Measurements from ENCODE around the gene TAOK3. TPM values are rescaled to one million over a fixed set of nuclear protein-coding genes. Genes with fewer than 3 reads are reported as not detected.

The TAOK3 gene
- total RNA-seq, 1 donor from 2014 or later: 59.5 TPM

- Mint-ChIP-seq H3K9me3 (no peaks in the 10 kb centered on the region), H3K27me3 (ENCODE audit: insufficient read depth) (no peaks in the 10 kb centered on the region), H3K27ac (no peak overlapping the region), H3K4me3 (no peak overlapping the region), H3K4me1 (ENCODE audit: low read depth) (no peaks in the 10 kb centered on the region), H3K36me3 (ENCODE audit: low read depth) (peaks cover 18% of the 10 kb centered on the region)
- DNase-seq (ENCODE audit: low spot score): no peak
- intact Hi-C loops (cut with micrococcal nuclease): no loop called here
Observed at GRCh38 chr12:118190266-118190665, 182.4 kb downstream of the TAOK3 start.

GRCh38 chr12:118189741-118190191 lies 182.9 kb downstream of the TAOK3 start:
- Mint-ChIP-seq H3K4me1 (ENCODE audit: low read depth) (no peaks in the 10 kb centered on the region), H3K9me3 (no peaks in the 10 kb centered on the region), H3K4me3 (no peak overlapping the region), H3K27ac (no peak overlapping the region), H3K36me3 (ENCODE audit: low read depth) (peaks cover 17% of the 10 kb centered on the region), H3K27me3 (ENCODE audit: insufficient read depth) (no peaks in the 10 kb centered on the region)
- intact Hi-C loops (cut with micrococcal nuclease): no loop called here
- DNase-seq (ENCODE audit: low spot score): no peak

GRCh38 chr12:118188690-118189371 lies 183.9 kb downstream of the TAOK3 start:
- intact Hi-C loops (cut with micrococcal nuclease): no loop called here
- H3K27me3 Mint-ChIP-seq (ENCODE audit: insufficient read depth): no peaks in the 10 kb centered on the region

GRCh38 chr12:118187751-118188435 lies 184.8 kb downstream of the TAOK3 start:
- Mint-ChIP-seq H3K4me1 (ENCODE audit: low read depth) (no peaks in the 10 kb centered on the region), H3K9me3 (no peaks in the 10 kb centered on the region), H3K36me3 (ENCODE audit: low read depth) (peaks cover 9% of the 10 kb centered on the region), H3K4me3 (no peak overlapping the region), H3K27ac (no peak overlapping the region), H3K27me3 (ENCODE audit: insufficient read depth) (no peaks in the 10 kb centered on the region)
- no peak for DNase-seq (ENCODE audit: low spot score)
- intact Hi-C loops (cut with micrococcal nuclease): no loop called here

More at GRCh38 chr12:118188690-118189371, 183.9 kb downstream of the TAOK3 start:
- Mint-ChIP-seq H3K9me3 (no peaks in the 10 kb centered on the region), H3K36me3 (ENCODE audit: low read depth) (peaks cover 12% of the 10 kb centered on the region), H3K4me1 (ENCODE audit: low read depth) (no peaks in the 10 kb centered on the region), H3K27ac (no peak overlapping the region), H3K4me3 (no peak overlapping the region)
- DNase-seq (ENCODE audit: low spot score): no peak

- Mint-ChIP-seq H3K27ac (no peak overlapping the region), H3K9me3 (no peaks in the 10 kb centered on the region), H3K4me1 (ENCODE audit: low read depth) (peaks cover 9% of the 10 kb centered on the region), H3K4me3 (no peak overlapping the region), H3K27me3 (ENCODE audit: insufficient read depth) (no peaks in the 10 kb centered on the region), H3K36me3 (ENCODE audit: low read depth) (peaks cover 16% of the 10 kb centered on the region)
- intact Hi-C loops (cut with micrococcal nuclease): no loop called here
- no peak for DNase-seq (ENCODE audit: low spot score)
Observed at GRCh38 chr12:118185602-118186397, 186.9 kb downstream of the TAOK3 start.

GRCh38 chr12:118183711-118184110 lies 189.0 kb downstream of the TAOK3 start:
- intact Hi-C loops (cut with micrococcal nuclease): loop anchor here (2.0 to 5.0 kb wide), 3 partner anchors 17 to 306 kb away; no protein-coding TSS in a partner anchor
- H3K36me3 Mint-ChIP-seq (ENCODE audit: low read depth): peaks cover 18% of the 10 kb centered on the region
- no peak for DNase-seq (ENCODE audit: low spot score)
- H3K4me3 Mint-ChIP-seq: no peak overlapping the region
- H3K4me1 Mint-ChIP-seq (ENCODE audit: low read depth): peaks cover 9% of the 10 kb centered on the region
- H3K27me3 Mint-ChIP-seq (ENCODE audit: insufficient read depth): no peaks in the 10 kb centered on the region
- H3K27ac Mint-ChIP-seq: no peak overlapping the region
- H3K9me3 Mint-ChIP-seq: no peaks in the 10 kb centered on the region

- intact Hi-C loops (cut with micrococcal nuclease): loop anchor here (2.0 to 5.0 kb wide), 3 partner anchors 16 to 306 kb away; no protein-coding TSS in a partner anchor
- Mint-ChIP-seq H3K27ac (no peak overlapping the region), H3K9me3 (no peaks in the 10 kb centered on the region), H3K4me1 (ENCODE audit: low read depth) (peaks cover 9% of the 10 kb centered on the region), H3K27me3 (ENCODE audit: insufficient read depth) (no peaks in the 10 kb centered on the region), H3K36me3 (ENCODE audit: low read depth) (peaks cover 18% of the 10 kb centered on the region), H3K4me3 (no peak overlapping the region)
- DNase-seq (ENCODE audit: low spot score): no peak
Observed at GRCh38 chr12:118183155-118183554, 189.6 kb downstream of the TAOK3 start.

- H3K4me1 Mint-ChIP-seq (ENCODE audit: low read depth): no peaks in the 10 kb centered on the region
- intact Hi-C loops (cut with micrococcal nuclease): no loop called here
- H3K36me3 Mint-ChIP-seq (ENCODE audit: low read depth): peaks cover 34% of the 10 kb centered on the region
Observed at GRCh38 chr12:118175823-118176447, 196.8 kb downstream of the TAOK3 start.

GRCh38 chr12:118166946-118167345 lies 205.8 kb downstream of the TAOK3 start:
- Mint-ChIP-seq H3K4me3 (no peak overlapping the region), H3K27me3 (ENCODE audit: insufficient read depth) (no peaks in the 10 kb centered on the region), H3K9me3 (no peaks in the 10 kb centered on the region), H3K27ac (peak overlapping the region; percentile 45), H3K4me1 (ENCODE audit: low read depth) (peaks cover 27% of the 10 kb centered on the region), H3K36me3 (ENCODE audit: low read depth) (peaks cover 38% of the 10 kb centered on the region)
- no peak for DNase-seq (ENCODE audit: low spot score)
- intact Hi-C loops (cut with micrococcal nuclease): loop anchor here (1.0 to 5.0 kb wide), 5 partner anchors 16 to 209 kb away; partner anchors contain the start of gene SUDS3

More at GRCh38 chr12:118175823-118176447, 196.8 kb downstream of the TAOK3 start:
- Mint-ChIP-seq H3K27me3 (ENCODE audit: insufficient read depth) (no peaks in the 10 kb centered on the region), H3K4me3 (no peak overlapping the region), H3K9me3 (no peaks in the 10 kb centered on the region), H3K27ac (no peak overlapping the region)
- DNase-seq (ENCODE audit: low spot score): no peak

GRCh38 chr12:118164798-118165486 lies 207.8 kb downstream of the TAOK3 start:
- Mint-ChIP-seq H3K4me1 (ENCODE audit: low read depth) (peaks cover 24% of the 10 kb centered on the region), H3K36me3 (ENCODE audit: low read depth) (peaks cover 38% of the 10 kb centered on the region), H3K27ac (no peak overlapping the region), H3K9me3 (no peaks in the 10 kb centered on the region), H3K27me3 (ENCODE audit: insufficient read depth) (no peaks in the 10 kb centered on the region), H3K4me3 (no peak overlapping the region)
- intact Hi-C loops (cut with micrococcal nuclease): loop anchor here (1.0 to 5.0 kb wide), 2 partner anchors 29 to 192 kb away; partner anchors contain the start of gene PEBP1
- no peak for DNase-seq (ENCODE audit: low spot score)

- Mint-ChIP-seq H3K36me3 (ENCODE audit: low read depth) (peaks cover 26% of the 10 kb centered on the region), H3K27me3 (ENCODE audit: insufficient read depth) (no peaks in the 10 kb centered on the region), H3K27ac (no peak overlapping the region), H3K4me1 (ENCODE audit: low read depth) (peaks cover 4% of the 10 kb centered on the region), H3K4me3 (no peak overlapping the region), H3K9me3 (no peaks in the 10 kb centered on the region)
- no peak for DNase-seq (ENCODE audit: low spot score)
- intact Hi-C loops (cut with micrococcal nuclease): no loop called here
Observed at GRCh38 chr12:118160536-118160935, 212.2 kb downstream of the TAOK3 start.

GRCh38 chr12:118151755-118152154 lies 221.0 kb downstream of the TAOK3 start:
- no peak overlapping the region for H3K4me3 Mint-ChIP-seq
- H3K36me3 Mint-ChIP-seq (ENCODE audit: low read depth): peaks cover 25% of the 10 kb centered on the region
- H3K9me3 Mint-ChIP-seq: no peaks in the 10 kb centered on the region
- no peak overlapping the region for H3K27ac Mint-ChIP-seq
- no peaks in the 10 kb centered on the region for H3K4me1 Mint-ChIP-seq (ENCODE audit: low read depth)
- intact Hi-C loops (cut with micrococcal nuclease): no loop called here
- H3K27me3 Mint-ChIP-seq (ENCODE audit: insufficient read depth): no peaks in the 10 kb centered on the region
- DNase-seq (ENCODE audit: low spot score): no peak

Measured in activated T-helper 1 cell treated with anti-CD3 and anti-CD28 coated beads, Interleukin-12 subunit alpha, Interleukin-12 subunit beta, Interleukin-2, Interleukin-4 antibody, amounts not matched to agents 30 ng/mL and 10 ng/mL and 1 ng/mL, durations not matched to agents 14 hours and 24 hours and 36 hours (primary cell).